HG03095 (cell line): ENCODE results near the gene ABCD3.
"Not testable (repeated sequence)": the region's sequence is repeated elsewhere in the genome, so short reads cannot be mapped to it uniquely, and the experiment has no call there.

Experiments used
- ATAC-seq: cut with Tn5 transposase; IDR thresholded peaks from one replicate; pipeline ENCODE4 v1.9.1; 2021; ENCODE audit warnings: moderate library complexity; ENCODE audit not compliant: unreplicated experiment

Gene ABCD3

DNA sequence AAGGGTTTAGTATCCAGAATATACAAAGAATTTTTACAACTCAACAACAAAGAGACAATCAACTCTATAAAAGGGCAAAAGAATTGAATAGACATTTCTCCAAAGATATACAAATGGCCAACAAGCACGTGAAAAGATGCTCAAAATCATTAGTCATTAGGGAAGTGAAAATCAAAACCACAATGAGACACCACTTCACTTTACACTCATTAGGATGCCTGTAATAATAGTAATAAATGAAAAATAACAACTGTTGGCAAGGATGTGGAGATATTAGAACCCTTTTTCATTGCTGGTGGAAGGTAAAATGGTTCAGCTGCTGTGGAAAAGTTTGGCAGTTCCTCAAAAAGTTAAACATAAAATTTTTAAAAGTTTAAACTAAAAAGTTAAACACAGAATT lies 7.0 kb upstream of the ABCD3 start:
- peak; percentile 63 for ATAC-seq

DNA sequence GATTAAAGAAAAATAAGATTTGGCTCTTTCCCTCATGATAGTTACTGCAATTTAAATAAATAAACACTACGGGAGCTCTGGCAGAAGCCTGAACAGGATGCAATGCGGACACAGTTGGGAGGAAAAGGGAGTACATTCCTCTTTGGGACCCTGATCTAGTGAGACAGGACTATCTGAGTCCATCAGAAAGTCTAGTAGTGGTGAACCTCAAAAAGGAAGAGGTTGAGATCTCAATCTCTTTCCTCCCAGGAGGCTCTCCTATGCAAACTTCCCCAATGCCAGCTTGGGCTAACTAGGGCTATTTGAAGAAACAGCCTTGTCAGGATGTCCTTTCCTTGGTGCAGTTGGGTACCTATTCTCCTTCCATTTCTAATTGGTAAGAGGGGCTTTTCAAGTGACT lies 4.9 kb upstream of the ABCD3 start:
- ATAC-seq, result no peak

DNA sequence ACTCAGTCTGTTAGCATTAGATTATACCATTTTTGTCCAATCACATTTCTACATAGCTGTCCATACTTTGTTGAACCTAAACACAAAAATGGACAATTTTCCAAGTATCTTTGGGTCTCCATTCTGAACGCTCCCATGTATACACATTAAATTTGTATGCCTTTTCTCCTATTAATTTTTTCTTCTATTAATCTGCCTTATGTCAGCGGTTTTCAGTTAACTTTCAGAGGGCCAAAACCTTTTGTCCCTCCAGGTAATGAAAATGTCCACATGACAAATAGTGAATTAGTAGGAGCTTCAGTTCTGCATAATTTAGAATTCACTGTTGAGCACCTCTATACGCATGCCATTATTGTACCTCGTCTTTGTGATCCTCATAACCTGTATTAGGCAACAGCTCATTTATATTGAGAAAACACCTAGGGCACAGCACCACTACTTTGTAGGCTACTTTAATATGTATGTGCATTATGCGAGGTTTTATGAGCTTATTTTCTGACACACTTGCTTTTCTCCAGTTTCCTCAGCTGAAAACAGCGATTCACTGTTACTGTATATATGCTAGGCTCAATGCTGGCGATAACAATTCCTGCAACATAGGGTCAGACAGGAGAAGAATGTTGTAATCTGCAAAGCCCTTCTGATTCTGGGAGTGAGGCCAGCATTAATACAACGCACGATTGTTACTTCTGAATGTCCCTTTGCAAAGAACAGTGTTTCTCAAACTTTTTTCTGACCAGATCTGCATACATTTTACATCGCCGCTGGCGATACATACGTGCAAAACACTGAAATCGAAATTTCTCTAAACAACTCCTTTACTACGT lies 1.1 kb upstream of the ABCD3 start:
- ATAC-seq, result no peak

DNA sequence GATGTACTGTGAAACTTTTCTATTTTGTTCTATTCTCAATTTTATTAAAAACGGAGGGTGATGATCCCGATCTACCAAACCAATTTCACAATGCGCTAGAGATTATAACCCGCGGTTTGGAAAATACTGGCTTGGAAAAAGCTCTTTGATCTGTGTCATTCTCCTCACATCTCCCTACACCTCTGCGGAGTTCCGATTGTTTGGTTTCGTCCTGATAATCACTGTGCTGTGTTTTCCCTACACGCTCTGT lies 536 bp upstream of the ABCD3 start:
- no peak for ATAC-seq

DNA sequence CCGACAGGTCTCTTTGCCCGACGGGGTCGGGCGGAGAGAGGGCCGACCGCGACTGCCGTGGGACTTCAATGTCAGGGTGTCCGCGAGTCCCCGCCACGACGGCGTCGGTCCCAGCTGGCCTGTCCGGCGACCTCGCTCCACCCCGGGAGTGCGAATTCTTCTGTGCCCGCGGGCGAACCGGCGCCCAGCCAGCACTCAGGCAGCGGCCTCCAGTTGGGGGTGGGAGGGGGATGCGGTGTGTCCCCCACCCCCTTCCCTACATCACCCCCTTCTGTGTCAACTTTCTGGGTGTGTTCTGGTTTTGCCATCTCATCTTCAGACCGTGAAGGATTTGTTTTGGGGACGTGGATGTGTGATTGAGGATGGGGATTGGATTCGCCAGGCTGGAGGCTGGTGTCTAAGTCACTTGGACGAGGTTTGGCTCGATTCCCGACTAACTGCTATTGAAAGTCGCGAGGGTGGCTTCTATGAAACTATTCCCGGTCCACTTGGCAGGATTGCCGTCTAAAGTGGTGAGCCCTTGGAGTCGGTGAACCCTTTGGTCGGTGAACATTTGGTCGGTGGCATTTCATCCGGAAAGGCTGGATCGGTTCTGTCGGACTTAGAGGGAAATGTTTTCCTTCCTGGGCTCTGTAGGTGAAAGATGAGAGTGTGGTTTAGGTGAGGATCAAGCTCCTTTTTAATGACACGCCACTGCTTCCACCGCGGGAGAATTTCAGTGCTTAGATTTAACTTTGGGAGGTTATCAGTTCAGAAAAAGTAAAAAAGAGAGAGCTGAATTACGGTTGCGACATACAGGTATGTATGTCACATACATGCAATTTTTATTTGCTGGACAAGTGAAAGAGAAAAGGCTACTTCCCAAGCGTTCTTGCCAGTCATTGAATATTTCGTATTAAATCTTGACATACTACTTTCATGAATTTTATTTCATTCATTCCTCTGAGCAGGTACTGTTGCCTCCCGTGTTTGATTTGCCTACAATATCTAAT lies 771 bp downstream of the ABCD3 start:
- ATAC-seq, result no peak

DNA sequence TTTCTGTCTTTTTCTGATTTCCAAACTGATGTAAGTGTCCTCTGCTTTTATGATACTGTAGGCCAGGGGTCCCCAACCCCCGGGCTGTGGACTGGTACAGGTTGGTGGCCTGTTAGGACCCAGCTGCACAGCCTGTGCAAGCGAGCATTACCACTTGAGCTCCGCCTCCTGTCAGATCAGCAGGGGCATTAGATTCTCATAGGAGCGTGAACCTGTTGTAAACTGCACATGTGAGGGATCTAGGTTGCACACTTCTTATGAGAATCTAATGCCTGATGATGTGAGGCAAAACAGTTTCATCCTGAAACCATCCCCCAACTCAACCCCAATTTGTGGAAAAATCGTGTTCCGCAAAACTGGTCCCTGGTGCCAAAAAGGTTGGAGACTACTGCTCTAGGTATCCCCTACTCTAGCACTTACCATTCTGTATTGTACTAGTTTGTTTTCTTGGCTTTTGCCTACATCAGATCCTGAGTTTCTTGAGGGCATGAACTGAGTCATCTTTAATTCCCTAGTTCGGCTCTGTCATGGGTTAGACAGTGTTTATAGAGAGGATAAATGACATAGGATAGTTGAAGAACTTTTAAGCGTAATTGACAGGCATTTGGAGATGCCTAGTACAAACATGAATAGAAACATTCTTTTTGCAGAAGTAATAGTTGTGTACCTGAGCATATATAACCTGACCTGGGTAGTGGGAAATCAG lies 4.1 kb downstream of the ABCD3 start:
- ATAC-seq, result no peak

DNA sequence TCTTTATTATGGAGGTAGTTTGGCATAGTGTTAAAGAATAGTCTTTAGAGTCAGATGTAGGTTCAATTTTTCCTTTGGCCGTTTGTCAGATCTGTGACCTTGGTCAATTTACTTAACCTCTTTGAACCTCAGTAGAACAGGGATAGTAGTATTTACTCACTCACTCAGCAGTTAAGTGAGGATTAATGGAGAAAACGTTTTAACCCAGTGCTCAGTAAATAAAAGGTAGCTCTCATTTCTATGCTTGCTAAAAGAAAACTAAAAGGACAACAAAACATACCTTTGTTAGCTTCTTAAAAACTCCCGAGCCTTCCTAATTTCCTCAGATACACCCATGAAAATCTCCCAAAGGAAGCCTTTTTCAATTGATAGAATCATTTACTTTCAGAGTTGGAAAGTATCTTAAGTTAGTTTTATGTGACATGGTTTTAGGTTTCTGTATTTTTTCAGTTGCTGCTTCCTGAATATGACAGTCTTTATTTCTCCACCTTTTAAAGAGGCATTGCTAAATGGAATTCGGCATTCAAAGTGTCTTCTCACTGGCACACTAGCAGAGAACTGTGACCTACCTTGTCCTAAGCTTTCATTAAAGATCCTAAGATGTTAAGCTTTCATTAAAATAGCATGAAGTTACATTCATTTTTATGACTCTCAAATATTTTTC lies 7.8 kb downstream of the ABCD3 start:
- ATAC-seq, result no peak

DNA sequence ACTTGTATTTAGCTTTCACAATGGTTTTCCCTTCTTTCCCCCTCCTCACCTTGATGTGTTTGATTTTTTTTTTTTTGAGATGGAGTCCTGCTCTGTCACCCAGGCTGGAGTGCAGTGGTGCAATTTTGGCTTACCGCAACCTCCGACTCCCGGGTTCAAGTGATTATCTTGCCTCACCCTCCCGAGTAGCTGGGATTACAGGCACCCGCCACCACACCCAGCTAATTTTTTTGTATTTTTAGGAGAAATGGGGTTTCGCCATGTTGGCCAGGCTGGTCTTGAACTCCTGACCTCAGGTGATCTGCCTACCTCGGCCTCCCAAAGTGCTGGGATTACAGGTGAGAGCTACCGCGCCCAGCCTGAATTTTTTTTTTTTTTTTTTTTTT lies 8.3 kb downstream of the ABCD3 start:
- not testable (repeated sequence) for ATAC-seq

DNA sequence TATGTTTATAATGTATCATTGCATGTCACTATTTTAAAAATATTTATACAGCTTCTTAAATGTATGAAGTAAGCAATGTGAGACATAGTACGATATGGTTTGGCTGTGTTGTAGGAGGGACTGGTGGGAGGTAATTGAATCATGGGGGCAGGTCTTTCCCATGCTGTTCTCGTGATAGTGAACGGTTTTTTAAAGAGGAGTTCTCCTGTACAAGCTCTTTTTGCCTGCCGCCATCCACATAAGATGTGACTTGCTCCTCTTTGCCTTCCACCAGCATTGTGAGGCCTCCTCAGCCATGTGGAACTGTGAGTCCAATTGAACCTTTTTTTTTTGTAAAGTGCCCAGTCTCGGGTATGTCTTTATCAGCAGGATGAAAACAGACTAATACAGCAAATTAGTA lies 10.3 kb downstream of the ABCD3 start:
- ATAC-seq, result no peak

DNA sequence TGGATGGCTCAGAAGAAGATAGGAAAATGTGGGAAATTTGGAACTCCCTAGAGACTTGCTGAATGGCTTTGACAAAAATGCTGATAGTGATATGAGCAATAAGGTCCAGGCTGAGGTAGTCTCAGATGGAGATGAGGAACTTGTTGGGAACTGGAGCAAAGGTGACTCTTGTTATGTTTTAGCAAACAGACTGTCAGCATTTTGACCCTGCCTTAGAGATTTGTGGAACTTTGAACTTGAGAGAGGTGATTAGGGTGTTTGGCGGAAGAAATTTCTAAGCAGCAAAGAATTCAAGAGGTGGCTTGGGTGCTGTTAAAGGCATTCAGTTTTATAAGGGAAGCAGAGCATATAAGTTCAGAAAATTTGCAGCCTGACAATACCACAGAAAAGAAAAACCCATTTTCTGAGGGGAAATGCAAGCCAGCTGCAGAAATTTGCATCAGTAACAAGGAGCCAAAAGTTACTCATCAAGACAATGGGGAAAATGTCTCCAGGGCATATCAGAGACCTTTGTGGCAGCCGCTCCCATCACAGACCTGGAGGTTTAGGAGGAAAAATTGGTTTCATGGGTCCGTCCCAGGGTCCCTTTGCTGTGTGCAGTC lies 10.8 kb downstream of the ABCD3 start:
- ATAC-seq, result not testable (repeated sequence)

DNA sequence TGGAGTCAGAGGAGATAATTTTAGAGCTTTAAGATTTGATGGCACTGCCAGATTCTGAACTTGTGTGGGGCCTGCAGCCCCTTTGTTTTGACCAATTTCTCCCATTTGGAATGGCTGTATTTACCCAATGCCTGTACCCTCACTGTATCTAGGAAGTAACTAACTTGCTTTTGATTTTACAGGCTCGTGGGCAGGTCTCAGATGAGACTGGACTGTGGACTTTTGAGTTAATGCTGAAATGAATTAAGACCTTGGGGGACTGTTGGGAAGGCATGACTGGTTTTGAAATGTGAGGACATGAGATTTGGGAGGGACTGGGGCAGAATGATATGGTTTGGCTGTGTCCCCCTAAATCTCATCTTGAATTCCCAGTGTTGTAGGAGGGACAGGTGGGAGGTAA lies 11.9 kb downstream of the ABCD3 start:
- ATAC-seq, result not testable (repeated sequence)

DNA sequence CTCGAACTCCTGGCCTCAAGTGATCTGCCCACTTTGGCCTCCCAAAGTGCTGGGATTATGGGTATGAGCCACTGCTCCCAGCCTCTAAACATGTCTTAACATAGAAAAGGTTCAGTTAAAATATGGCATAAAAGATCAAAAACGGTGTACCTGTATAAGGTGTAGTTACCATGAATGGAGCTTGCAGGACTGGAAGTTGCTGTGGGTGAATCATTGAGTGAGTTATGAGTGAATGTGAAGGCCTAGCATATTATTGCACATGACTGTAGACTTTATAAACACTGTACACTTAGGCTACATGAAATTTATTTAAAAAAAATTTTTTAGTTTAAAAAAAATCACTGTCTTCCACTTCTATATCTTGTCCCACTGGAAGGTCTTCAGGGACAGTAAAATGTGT lies 15.7 kb downstream of the ABCD3 start:
- ATAC-seq, result no peak

DNA sequence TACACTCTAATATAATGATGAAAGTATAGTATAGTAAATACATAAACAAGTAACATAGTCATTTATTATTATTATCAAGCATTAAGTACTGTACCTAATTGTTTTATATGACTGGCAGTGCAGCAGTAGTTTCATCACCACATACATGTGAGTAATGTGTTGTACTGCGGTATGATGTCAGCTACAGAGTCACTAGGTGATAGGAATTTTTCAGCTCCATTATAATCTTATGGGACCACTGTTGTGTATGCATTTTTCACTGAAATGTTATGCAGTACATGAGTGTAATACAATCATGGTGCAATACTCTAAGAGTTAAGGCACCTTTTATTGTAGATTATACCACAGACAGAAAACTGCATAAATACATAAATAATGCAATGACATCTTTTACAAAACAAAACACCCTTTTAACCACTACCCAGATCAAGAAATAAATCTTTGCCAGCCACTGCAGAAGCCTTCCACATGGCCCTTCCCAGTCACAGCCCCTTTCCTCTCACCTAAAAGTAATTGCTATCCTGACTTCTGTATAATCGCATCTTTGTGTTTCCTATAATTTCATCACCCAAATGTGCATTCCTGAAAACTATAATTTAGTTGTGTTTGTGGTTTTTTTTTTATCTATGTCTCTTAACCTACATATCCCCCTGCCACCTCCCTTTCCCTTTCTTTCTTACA lies 16.3 kb downstream of the ABCD3 start:
- no peak for ATAC-seq

DNA sequence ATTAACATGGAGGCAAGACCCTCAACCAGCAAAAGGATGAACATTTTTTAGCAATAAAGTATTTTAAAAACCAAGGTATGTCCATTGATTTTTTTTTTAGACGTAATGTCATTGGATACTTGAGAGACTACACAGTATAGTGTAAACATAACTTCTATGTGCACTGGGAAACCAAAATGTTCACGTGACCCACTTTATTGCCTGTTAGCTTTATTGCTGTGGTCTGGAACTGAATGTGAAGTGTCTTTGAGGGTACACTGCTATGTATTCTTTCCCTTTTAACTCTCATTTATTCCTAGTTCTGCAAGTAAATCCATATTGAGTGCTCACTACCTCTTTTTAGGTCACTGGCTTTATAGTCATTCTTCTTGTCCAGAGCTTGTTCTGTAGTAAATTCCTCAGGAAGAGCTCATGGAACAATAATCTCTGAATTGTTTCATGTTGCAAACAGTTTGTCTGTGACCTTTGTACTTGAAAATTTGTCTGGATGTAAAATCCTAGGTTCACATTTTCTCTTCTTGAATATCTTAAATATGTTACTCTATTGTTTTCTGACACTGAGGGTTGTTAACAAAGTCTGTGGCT lies 20.6 kb downstream of the ABCD3 start:
- ATAC-seq, result no peak

DNA sequence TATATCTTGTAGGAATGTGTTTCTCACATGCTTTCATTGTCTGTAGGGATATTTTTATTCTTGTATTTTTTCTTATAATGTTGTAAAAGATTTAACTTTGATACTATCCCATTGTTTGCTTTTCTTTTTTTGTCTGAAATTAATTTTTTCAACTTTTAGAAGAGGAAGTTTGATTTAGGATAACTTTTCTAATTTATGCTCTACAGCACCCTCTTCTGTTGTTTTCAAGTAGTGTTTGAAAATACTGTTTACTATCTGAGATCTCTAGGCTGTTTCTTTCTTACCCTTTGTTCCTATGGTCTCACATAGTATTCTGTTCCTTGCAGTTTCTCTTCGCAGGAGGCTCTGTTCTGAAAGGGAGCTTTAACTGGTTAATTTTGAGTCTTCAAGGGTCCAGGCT lies 21.9 kb downstream of the ABCD3 start:
- no peak for ATAC-seq

DNA sequence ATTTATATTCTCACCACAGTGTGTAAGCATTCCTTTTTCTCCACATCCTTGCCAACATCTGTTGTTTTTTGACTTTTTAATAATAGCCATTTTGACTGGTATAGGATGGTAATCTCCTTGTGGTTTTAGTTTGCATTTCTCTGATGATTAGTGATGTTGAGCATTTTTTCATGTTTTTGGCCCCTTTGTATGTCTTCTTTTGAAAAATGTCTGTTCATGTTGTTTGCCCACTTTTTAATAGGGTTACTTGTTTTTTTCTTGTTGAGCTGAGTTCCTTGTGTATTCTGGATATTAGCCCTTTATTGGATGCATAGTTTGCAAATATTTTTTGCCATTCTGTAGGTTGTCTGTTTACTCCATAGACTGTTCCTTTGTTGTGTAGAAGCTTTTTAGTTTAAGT lies 24.9 kb downstream of the ABCD3 start:
- ATAC-seq, result not testable (repeated sequence)

DNA sequence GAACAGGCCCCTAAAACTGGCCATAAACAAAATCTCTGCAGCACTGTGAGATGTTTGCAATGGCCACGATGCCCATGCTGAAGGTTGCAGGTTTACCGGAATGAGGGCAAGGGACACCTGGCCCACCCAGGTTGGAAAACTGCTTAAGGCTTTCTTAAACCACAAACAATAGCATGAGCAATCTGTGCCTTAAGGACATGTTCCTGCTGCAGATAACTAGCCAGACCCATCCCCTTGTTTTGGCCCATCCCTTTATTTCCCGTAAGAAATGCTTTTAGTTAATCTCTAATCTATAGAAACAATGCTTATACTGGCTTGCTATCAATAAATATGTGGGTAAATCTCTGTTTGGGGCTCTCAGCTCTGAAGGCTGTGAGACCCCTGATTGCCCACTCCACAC lies 26.6 kb downstream of the ABCD3 start:
- ATAC-seq, result not testable (repeated sequence)

DNA sequence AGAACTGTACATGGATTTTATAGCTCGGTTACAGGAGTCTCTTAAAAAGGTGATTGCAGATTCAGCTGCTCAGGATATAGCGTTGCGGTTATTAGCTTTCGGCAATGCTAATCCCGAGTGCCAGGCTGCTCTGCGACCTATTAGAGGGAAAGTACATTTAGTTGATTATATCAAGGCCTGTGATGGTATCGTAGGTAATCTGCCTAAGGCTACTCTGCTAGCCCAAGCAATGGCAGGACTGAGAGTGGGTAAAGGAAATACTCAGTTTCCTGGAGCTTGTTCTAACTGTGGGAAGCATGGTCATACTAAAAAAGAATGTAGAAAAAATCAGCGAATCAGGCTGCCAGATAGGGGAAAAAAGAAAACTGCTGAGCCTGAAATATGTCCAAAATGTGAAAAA lies 27.5 kb downstream of the ABCD3 start:
- not testable (repeated sequence) for ATAC-seq

DNA sequence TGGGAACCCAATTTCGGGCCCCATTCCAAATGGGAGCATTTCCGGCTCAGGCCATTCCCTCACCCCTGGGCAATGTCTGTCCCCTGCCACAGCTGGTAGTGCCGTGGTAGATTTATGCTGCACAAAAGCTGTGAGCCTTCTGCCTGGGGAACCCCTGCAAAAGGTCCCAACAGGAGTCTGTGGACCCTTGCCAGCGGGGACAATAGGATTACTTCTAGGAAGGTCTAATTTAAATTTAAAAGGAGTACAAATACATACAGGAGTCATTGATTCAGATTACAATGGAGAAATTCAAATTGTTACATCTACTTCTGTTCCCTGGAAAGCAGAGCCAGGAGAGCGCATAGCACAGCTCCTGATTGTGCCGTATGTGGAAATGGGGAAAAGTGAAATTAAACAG lies 28.0 kb downstream of the ABCD3 start:
- ATAC-seq, result not testable (repeated sequence)

DNA sequence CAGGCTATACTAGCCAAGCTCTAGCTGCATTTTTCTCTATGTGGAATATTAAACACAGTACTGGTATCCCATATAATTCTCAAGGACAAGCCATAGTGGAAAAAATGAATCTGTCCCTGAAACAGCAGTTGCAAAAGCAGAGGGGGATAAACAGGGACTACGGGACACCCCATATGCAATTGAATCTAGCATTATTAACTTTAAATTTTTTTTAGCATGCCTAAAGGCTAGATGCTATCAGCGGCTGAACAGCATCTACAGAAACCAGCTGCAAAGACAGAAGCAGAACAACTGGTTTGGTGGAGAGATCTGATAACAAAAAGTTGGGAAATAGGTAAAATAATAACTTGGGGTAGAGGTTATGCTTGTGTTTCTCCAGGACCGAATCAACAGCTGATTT lies 30.6 kb downstream of the ABCD3 start:
- ATAC-seq, result not testable (repeated sequence)
